ENCODE data around the gene WBP2. TPM values are rescaled to one million over a fixed set of nuclear protein-coding genes. Genes with fewer than 3 reads are reported as not detected.

Gene WBP2
- total and polyA plus RNA-seq, 9 of the 15 experiments (the other 6 are each of a cell fraction or from before 2014, with no cell fraction given), result 2.2 to 74.3 (median 20.0) TPM

- no TSS peak for BruUV-seq (replicated peaks)
- in situ Hi-C loops (cut with MboI), result no loop called here
- H3K36me3 ChIP-seq (ENCODE audit: control insufficient read depth, insufficient read depth, low read length), result peaks cover 57% of the 10 kb centered on the region
- no peak for TF ChIP-seq HLTF (IDR thresholded peaks at IDR 0.05)
- no peak for TF ChIP-seq ERF (CRISPR knock-in tag; IDR thresholded peaks at IDR 0.05)
- peak; percentile 66; the same call in 1 of the 2 replicates for TF ChIP-seq MYC (IDR thresholded peaks at IDR 0.05; ENCODE audit: low read depth, low read length)
- TF ChIP-seq MYC (CRISPR knock-in tag; IDR thresholded peaks at IDR 0.05; ENCODE audit: borderline replicate concordance, low read depth), result no peak
- TF ChIP-seq ZNF263 (CRISPR knock-in tag; IDR thresholded peaks at IDR 0.05; ENCODE audit: borderline replicate concordance), result no peak
- no peak for TF ChIP-seq HNRNPL (IDR thresholded peaks at IDR 0.05; ENCODE audit: low read depth, low read length)
- 0 out of 2 replicates have a peak, but pooled peaks have one; percentile 39 for TF ChIP-seq SUPT5H (IDR thresholded peaks at IDR 0.05)
- peak; percentile 60 for TF ChIP-seq HNRNPLL (IDR thresholded peaks at IDR 0.05; ENCODE audit: low read depth, low read length, poor library complexity, severe bottlenecking)
- peak; percentile 73 for TF ChIP-seq ZBTB2 (IDR thresholded peaks at IDR 0.05)
- TF ChIP-seq MAFF (IDR thresholded peaks at IDR 0.05; ENCODE audit: low read length), result no peak
- TF ChIP-seq, protein P1, sequence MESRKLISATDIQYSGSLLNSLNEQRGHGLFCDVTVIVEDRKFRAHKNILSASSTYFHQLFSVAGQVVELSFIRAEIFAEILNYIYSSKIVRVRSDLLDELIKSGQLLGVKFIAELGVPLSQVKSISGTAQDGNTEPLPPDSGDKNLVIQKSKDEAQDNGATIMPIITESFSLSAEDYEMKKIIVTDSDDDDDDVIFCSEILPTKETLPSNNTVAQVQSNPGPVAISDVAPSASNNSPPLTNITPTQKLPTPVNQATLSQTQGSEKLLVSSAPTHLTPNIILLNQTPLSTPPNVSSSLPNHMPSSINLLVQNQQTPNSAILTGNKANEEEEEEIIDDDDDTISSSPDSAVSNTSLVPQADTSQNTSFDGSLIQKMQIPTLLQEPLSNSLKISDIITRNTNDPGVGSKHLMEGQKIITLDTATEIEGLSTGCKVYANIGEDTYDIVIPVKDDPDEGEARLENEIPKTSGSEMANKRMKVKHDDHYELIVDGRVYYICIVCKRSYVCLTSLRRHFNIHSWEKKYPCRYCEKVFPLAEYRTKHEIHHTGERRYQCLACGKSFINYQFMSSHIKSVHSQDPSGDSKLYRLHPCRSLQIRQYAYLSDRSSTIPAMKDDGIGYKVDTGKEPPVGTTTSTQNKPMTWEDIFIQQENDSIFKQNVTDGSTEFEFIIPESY (CRISPR knock-in tag; IDR thresholded peaks at IDR 0.05), result peak; percentile 61; the same call in 1 of the 2 replicates
- no peak for TF ChIP-seq TAL1 (IDR thresholded peaks at IDR 0.05)
- TF ChIP-seq ZBTB17 (CRISPR knock-in tag; IDR thresholded peaks at IDR 0.05), result no peak
- 0 out of 4 replicates have a peak, but pooled peaks of 1 of the 2 experiments have one; percentile 57 for TF ChIP-seq HDAC1 (IDR thresholded peaks at IDR 0.05)
- TF ChIP-seq HDAC2 (IDR thresholded peaks at IDR 0.05), result peak; percentile 56; the same call in 1 of the 2 replicates
- TF ChIP-seq HCFC1 (IDR thresholded peaks at IDR 0.05; ENCODE audit: low read depth, low read length), result no peak
- peak; percentile 35; the same call in 1 of the 2 replicates for TF ChIP-seq SMARCA4 (IDR thresholded peaks at IDR 0.05)
- TF ChIP-seq, protein P2, sequence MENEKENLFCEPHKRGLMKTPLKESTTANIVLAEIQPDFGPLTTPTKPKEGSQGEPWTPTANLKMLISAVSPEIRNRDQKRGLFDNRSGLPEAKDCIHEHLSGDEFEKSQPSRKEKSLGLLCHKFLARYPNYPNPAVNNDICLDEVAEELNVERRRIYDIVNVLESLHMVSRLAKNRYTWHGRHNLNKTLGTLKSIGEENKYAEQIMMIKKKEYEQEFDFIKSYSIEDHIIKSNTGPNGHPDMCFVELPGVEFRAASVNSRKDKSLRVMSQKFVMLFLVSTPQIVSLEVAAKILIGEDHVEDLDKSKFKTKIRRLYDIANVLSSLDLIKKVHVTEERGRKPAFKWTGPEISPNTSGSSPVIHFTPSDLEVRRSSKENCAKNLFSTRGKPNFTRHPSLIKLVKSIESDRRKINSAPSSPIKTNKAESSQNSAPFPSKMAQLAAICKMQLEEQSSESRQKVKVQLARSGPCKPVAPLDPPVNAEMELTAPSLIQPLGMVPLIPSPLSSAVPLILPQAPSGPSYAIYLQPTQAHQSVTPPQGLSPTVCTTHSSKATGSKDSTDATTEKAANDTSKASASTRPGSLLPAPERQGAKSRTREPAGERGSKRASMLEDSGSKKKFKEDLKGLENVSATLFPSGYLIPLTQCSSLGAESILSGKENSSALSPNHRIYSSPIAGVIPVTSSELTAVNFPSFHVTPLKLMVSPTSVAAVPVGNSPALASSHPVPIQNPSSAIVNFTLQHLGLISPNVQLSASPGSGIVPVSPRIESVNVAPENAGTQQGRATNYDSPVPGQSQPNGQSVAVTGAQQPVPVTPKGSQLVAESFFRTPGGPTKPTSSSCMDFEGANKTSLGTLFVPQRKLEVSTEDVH (IDR thresholded peaks at IDR 0.05; ENCODE audit: low read depth, partially characterized antibody), result peak; percentile 46
- no peak for TF ChIP-seq CREB1 (IDR thresholded peaks at IDR 0.05)
- TF ChIP-seq CREB1 (CRISPR knock-in tag; IDR thresholded peaks at IDR 0.05), result peak; percentile 52; the same call in 1 of the 2 replicates
These were observed 5.4 kb downstream of the WBP2 start for GRCh38 chr17:75849724-75850123.

More at GRCh38 chr17:75849724-75850123, 5.4 kb downstream of the WBP2 start:
- FAIRE-seq (peak; percentile 59), ATAC-seq (peak; percentile 22), DNase-seq (ENCODE audit: extremely low read depth in 1 of 4, low spot score in 3 of 4) (peak; percentile 49 to 72 (median 56))
- WGBS (ENCODE audit: insufficient coverage, low coverage, missing lambda C conversion rate), result 27% methylated on average over 9 of the region's 9 CpGs
- no peak overlapping the region; the same call in 1 of the 2 replicates for H2AFZ ChIP-seq (ENCODE audit: low read depth, low read length)
- intact Hi-C loops (cut with micrococcal nuclease), result loop anchor here (5.0 kb wide), 2 partner anchors 72 to 87 kb away; a partner anchor contains a TSS
- H4K20me1 ChIP-seq (replicated peaks; ENCODE audit: control insufficient read depth, insufficient read depth, low read length), result no peaks in the 10 kb centered on the region
- CTCF ChIA-PET (ENCODE audit: low intra/inter-chr PET ratio), result no interaction called here
- H3K79me2 ChIP-seq (ENCODE audit: control insufficient read depth, insufficient read depth, low read length), result peaks cover 34% of the 10 kb centered on the region
- H3K4me1 ChIP-seq (replicated peaks in 1 of 2; ENCODE audit: control insufficient read depth in 2 of 2, insufficient read depth in 2 of 2, low read length in 2 of 2), result peaks cover 39 to 63% of the 10 kb centered on the region in 2 experiments
- peak overlapping the region; percentile 60 for H3K4me2 ChIP-seq (ENCODE audit: insufficient read depth, low read length)
- peak overlapping the region; percentile 46 for H3K27ac ChIP-seq (ENCODE audit: extremely low read depth, low read depth, low read length)
- H3K9me1 ChIP-seq (ENCODE audit: control insufficient read depth, insufficient read depth, low read length), result no peaks in the 10 kb centered on the region
- no peaks in the 10 kb centered on the region for H3K9me3 ChIP-seq (replicated peaks; ENCODE audit: control insufficient read depth, insufficient read depth, low read depth, low read length)
- POLR2A ChIA-PET, result interaction anchor here (0.6 to 8.5 kb wide), 5 partner anchors 9 to 150 kb away, joined by 3 to 145 read pairs (median 5); a partner anchor contains a TSS
- no peaks in the 10 kb centered on the region for H3K27me3 ChIP-seq (ENCODE audit: control insufficient read depth in 2 of 2, insufficient read depth in 2 of 2, low read length in 2 of 2)
- no peak overlapping the region for H3K4me3 ChIP-seq
- H3K9ac ChIP-seq (ENCODE audit: insufficient read depth in 1 of 2, low read depth in 2 of 2, low read length in 2 of 2), result peak overlapping the region; percentile 29 to 87

Data from K562 (cell line).